GM23248 (cell line): ENCODE data around the gene TUSC2. TPM values are rescaled to one million over a fixed set of nuclear protein-coding genes. Genes with fewer than 3 reads are reported as not detected.
A peak's percentile ranks its signal among the peaks of the same experiment; 100 is the strongest.
"Not testable (repeated sequence)": the region's sequence is repeated elsewhere in the genome, so short reads cannot be mapped to it uniquely, and the experiment has no call there.

Experiments
- DNase-seq: peaks from one replicate; pipeline ENCODE4 v3.0.0-alpha.2; 2015
- H2AFZ ChIP-seq: fragments of 200-600 bp; sonication (generic); 2 replicates; pipeline ENCODE4 v1.6.1; 2016; ENCODE audit warnings: antibody characterized with exemption
- H3F3A ChIP-seq: fragments of 200-600 bp; sonication (generic); 2 replicates; pipeline ENCODE4 v1.6.1; 2016; ENCODE audit warnings: mild to moderate bottlenecking, antibody characterized with exemption, mixed run types; ENCODE audit not compliant: insufficient read depth
- H3K27ac ChIP-seq: fragments of 200-600 bp; sonication (generic); 2 replicates; pipeline ENCODE4 v1.5.1; 2016; ENCODE audit warnings: mild to moderate bottlenecking
- H3K27me3 ChIP-seq: fragments of 200-600 bp; sonication (generic); replicated peaks from 2 replicates; pipeline ENCODE4 v1.6.1; 2016; ENCODE audit warnings: mild to moderate bottlenecking; ENCODE audit not compliant: insufficient read depth
- H3K36me3 ChIP-seq: fragments of 200-600 bp; sonication (generic); 2 replicates; pipeline ENCODE4 v1.6.1; 2016; ENCODE audit warnings: low read depth, mild to moderate bottlenecking
- H3K4me1 ChIP-seq: fragments of 200-600 bp; sonication (generic); 2 replicates; pipeline ENCODE4 v1.6.1; 2016; ENCODE audit warnings: mild to moderate bottlenecking; ENCODE audit not compliant: insufficient read depth
- H3K4me2 ChIP-seq: fragments of 200-600 bp; sonication (generic); one replicate; pipeline ENCODE4 v1.6.1; 2016; ENCODE audit warnings: mild to moderate bottlenecking; ENCODE audit not compliant: unreplicated experiment
- H3K4me3 ChIP-seq: fragments of 200-600 bp; sonication (generic); 2 replicates; pipeline ENCODE4 v1.5.1; 2016; ENCODE audit warnings: mild to moderate bottlenecking
- H3K79me2 ChIP-seq: fragments of 200-600 bp; sonication (generic); 2 replicates; pipeline ENCODE4 v1.6.1; 2016; ENCODE audit warnings: mild to moderate bottlenecking; ENCODE audit not compliant: insufficient read depth
- H3K9ac ChIP-seq: fragments of 200-600 bp; sonication (generic); 2 replicates; pipeline ENCODE4 v1.6.1; 2016; ENCODE audit warnings: mild to moderate bottlenecking
- H3K9me2 ChIP-seq: fragments of 200-600 bp; sonication (generic); 2 replicates; pipeline ENCODE4 v1.6.1; 2016; ENCODE audit warnings: mixed run types, mild to moderate bottlenecking, moderate library complexity; ENCODE audit not compliant: insufficient read depth
- H3K9me3 ChIP-seq: fragments of 200-600 bp; sonication (generic); one replicate; pipeline ENCODE4 v1.6.1; 2017; ENCODE audit warnings: low read depth
- H4K20me1 ChIP-seq: fragments of 200-600 bp; sonication (generic); 2 replicates; pipeline ENCODE4 v1.6.0; 2016; ENCODE audit not compliant: insufficient read depth
- EZH2 ChIP-seq: fragments of 200-600 bp; sonication (generic); IDR thresholded peaks from 2 replicates; pipeline ENCODE4 v1.6.1; 2018; ENCODE audit warnings: antibody characterized with exemption, mild to moderate bottlenecking; ENCODE audit not compliant: insufficient read depth, poor library complexity, severe bottlenecking
- EZH2phosphoT487 ChIP-seq: fragments of 200-600 bp; sonication (generic); IDR thresholded peaks from 2 replicates; pipeline ENCODE4 v1.6.1; 2018; ENCODE audit warnings: antibody characterized with exemption, moderate library complexity, mild to moderate bottlenecking, low read depth; ENCODE audit not compliant: insufficient read depth
- WGBS, 2 experiments: methylation state at CpG; one replicate each; pipeline ENCODE4 v1.1.6; 2015 to 2017; ENCODE audit warnings: low lambda C conversion rate in 2 of 2, low coverage in 1 of 2; ENCODE audit errors: missing lambda C conversion rate in 2 of 2; 5-methylcytosine and 5-hydroxymethylcytosine counted together
- in situ Hi-C: fragments of 300-500 bp; cut with MboI; formaldehyde crosslinking; loops from 2 replicates; pipeline ENCODE4 v1.15.0; 2020
- polyA plus RNA-seq: library from polyadenylated mRNA; unstranded; fragments of >200 nt; fragmentation: Nextera tagmentation; extraction: Ambion mirVana; gene quantifications from 2 replicates; pipeline ENCODE4 v1.2.1, GENCODE V29; 2016
- total RNA-seq: library from RNA; depleted of rRNA; stranded (reverse); fragments of >200 nt; shearing (Covaris generic); gene quantifications from 2 replicates; pipeline ENCODE4 v1.2.3, GENCODE V29; 2014

Gene TUSC2
- total and polyA plus RNA-seq, 2 experiments from 2014 or later: 32.5 to 46.5 TPM

DNA sequence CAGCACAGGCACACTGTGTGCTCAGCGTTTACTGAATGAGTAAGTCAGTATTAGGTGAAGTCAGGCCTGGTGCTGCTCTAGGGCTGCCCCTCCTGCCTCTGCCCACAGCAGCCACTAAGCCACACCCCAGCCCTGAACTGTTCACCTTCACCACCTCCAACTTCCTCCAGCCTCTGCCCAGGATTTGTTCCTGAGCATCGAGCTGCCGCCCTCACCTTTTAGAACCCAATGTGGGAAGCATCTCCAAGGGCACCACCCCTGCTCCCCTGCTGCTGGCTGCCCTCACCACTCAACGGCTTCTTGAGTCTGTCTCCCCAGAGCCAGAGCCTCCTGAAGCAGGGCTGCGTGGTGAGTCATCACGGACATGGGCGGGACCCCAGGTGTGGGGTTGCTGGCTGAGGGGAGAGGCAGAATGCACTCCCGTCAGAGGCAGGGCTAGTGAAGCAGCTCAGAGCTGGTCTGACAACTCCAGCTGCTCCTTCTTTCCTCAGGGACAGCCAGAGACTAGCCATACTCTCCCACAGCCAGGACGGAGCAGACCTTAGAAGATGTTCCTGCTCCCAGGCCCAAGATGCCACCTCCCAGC is 11.3 kb downstream of the TUSC2 start:
- H3K9ac ChIP-seq: no peak overlapping the region

DNA sequence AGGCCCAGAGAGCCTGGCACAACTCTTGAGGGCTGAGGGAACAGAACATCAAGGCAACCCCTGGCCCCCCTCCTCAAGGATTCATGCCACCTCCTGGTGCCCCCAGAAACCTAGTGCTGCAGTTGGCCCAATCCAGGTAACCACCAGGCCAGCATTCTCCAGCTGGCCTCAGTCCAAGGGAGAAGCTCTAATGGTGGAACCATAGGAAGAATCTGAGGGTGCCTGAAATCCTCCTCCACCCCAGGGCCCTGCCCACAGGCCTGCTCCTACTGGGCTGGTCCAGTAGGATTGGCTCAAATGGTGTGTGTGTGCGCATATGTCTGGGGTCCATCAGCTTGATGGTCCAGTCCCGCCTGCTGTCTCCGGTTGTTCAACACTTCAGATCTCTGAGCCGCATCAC is 13.2 kb downstream of the TUSC2 start:
- Histone ChIP-seq H3K4me3 (no peak overlapping the region), H2AFZ (no peak overlapping the region), H3K36me3 (no peaks in the 10 kb centered on the region), H3K9me3 (no peaks in the 10 kb centered on the region), H3K27ac (no peak overlapping the region), H3K9ac (no peak overlapping the region), H3K27me3 (no peaks in the 10 kb centered on the region), H3F3A (peaks cover 14% of the 10 kb centered on the region; the same call in 1 of the 2 replicates), H3K4me1 (no peaks in the 10 kb centered on the region), H3K9me2 (no peaks in the 10 kb centered on the region), H3K4me2 (no peak overlapping the region), H4K20me1 (no peaks in the 10 kb centered on the region), H3K79me2 (peaks cover 18% of the 10 kb centered on the region)
- WGBS, 2 experiments: 97 to 100% methylated on average over 4 of the region's 4 CpGs
- TF ChIP-seq EZH2phosphoT487 (no peak), EZH2 (no peak)
- no peak for DNase-seq
- in situ Hi-C loops: no loop called here

More for the DNA sequence above, 11.3 kb downstream of the TUSC2 start:
- DNase-seq: no peak
- Histone ChIP-seq H2AFZ (no peak overlapping the region), H3K36me3 (no peaks in the 10 kb centered on the region), H3K79me2 (peaks cover 27% of the 10 kb centered on the region), H3K27ac (no peak overlapping the region), H3K9me2 (no peaks in the 10 kb centered on the region), H3K9me3 (no peaks in the 10 kb centered on the region), H3F3A (peaks cover 14% of the 10 kb centered on the region; the same call in 1 of the 2 replicates), H3K27me3 (no peaks in the 10 kb centered on the region), H4K20me1 (no peaks in the 10 kb centered on the region), H3K4me3 (no peak overlapping the region), H3K4me2 (no peak overlapping the region), H3K4me1 (peaks cover 6% of the 10 kb centered on the region; the same call in 1 of the 2 replicates)
- whole genome bisulfite sequencing, 2 experiments: 93 to 94% methylated on average over 9 of the region's 9 CpGs
- in situ Hi-C loops: no loop called here
- TF ChIP-seq EZH2phosphoT487 (no peak), EZH2 (no peak)

DNA sequence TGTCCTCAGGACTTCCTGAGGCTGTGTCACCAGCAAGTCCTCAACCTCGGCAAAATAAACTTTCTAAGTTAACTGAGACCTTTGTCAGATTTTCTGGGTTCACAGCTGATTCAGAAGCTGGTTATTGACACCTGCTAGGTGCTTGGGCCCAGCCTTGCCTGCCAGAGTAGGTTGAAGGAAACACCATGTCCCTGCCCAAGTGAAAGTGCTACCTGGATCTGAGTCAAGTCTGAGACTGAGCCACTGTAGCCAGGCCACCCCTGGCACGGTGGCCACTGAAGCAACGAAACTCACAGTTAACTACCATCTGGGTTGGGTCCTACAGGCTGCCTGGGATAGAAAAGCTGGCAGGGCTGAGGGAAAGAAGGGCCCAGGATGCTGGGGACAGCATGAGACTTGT is 13.7 kb downstream of the TUSC2 start:
- H3K36me3 ChIP-seq: no peaks in the 10 kb centered on the region
- no peaks in the 10 kb centered on the region for H3K4me1 ChIP-seq
- H3K27ac ChIP-seq: no peak overlapping the region
- DNase-seq: no peak
- TF ChIP-seq EZH2: no peak
- no peak for TF ChIP-seq EZH2phosphoT487
- no peak overlapping the region for H3K9ac ChIP-seq
- H3K9me2 ChIP-seq: no peaks in the 10 kb centered on the region
- WGBS, 2 experiments: 43 to 49% methylated on average over 3 of the region's 3 CpGs
- no peak overlapping the region for H3K4me3 ChIP-seq
- H3K79me2 ChIP-seq: peaks cover 14% of the 10 kb centered on the region
- H3K4me2 ChIP-seq: no peak overlapping the region
- H3K27me3 ChIP-seq: no peaks in the 10 kb centered on the region
- H4K20me1 ChIP-seq: no peaks in the 10 kb centered on the region
- no peaks in the 10 kb centered on the region for H3K9me3 ChIP-seq
- H3F3A ChIP-seq: peaks cover 14% of the 10 kb centered on the region; the same call in 1 of the 2 replicates
- no peak overlapping the region for H2AFZ ChIP-seq
- in situ Hi-C loops: no loop called here

GRCh38 chr3:50312041-50312440 is 16.0 kb downstream of the TUSC2 start:
- in situ Hi-C loops, H3K36me3 ChIP-seq, H2AFZ ChIP-seq, H3K79me2 ChIP-seq, H3K4me2 ChIP-seq, H3K9ac ChIP-seq, H3K9me2 ChIP-seq, H4K20me1 ChIP-seq, H3K9me3 ChIP-seq, H3K27ac ChIP-seq, H3K27me3 ChIP-seq, H3K4me1 ChIP-seq, DNase-seq, H3K4me3 ChIP-seq: not testable (repeated sequence)
- WGBS, 2 experiments: 80 to 88% methylated on average over 8 to 25 of the region's 32 CpGs
- peaks cover 14% of the 10 kb centered on the region; the same call in 1 of the 2 replicates for H3F3A ChIP-seq

GRCh38 chr3:50304601-50305000 is 23.4 kb downstream of the TUSC2 start:
- H3K27ac ChIP-seq: no peak overlapping the region
- peaks cover 11% of the 10 kb centered on the region for H3K4me1 ChIP-seq
- in situ Hi-C loops: no loop called here
- no peak overlapping the region for H3K4me2 ChIP-seq
- H3F3A ChIP-seq: peaks cover 11% of the 10 kb centered on the region
- H2AFZ ChIP-seq: no peak overlapping the region
- no peak overlapping the region for H3K9ac ChIP-seq
- H3K36me3 ChIP-seq: no peaks in the 10 kb centered on the region
- no peaks in the 10 kb centered on the region for H3K9me2 ChIP-seq
- no peaks in the 10 kb centered on the region for H3K9me3 ChIP-seq
- H3K79me2 ChIP-seq: no peaks in the 10 kb centered on the region
- H3K27me3 ChIP-seq: no peaks in the 10 kb centered on the region
- TF ChIP-seq EZH2phosphoT487 (no peak), EZH2 (no peak)
- H3K4me3 ChIP-seq: no peak overlapping the region
- H4K20me1 ChIP-seq: no peaks in the 10 kb centered on the region
- peak; percentile 42 for DNase-seq
